Cardiac atrium fibroblast (primary cell): Measurements from ENCODE around the gene KCTD3. TPM values are rescaled to one million over a fixed set of nuclear protein-coding genes. Genes with fewer than 3 reads are reported as not detected.

Experiments used
- total RNA-seq: library from RNA; depleted of rRNA; stranded (reverse); fragments of >200 nt; gene quantifications from 2 replicates; pipeline ENCODE4 v1.2.3, GENCODE V29; 2015

Gene KCTD3
- 24.8 and 25.1 TPM in 2 replicates for total RNA-seq

GRCh38 chr1:215566556-215567490 is at the start of gene KCTD3:
Gene KCTD3, plus strand, starts transcription at chr1:215567304. Its CDS starts 382 bp downstream, at chr1:215567686.

